HG03439 (cell line): ENCODE results near the gene SMIM14.
"Not testable (repeated sequence)": the region's sequence is repeated elsewhere in the genome, so short reads cannot be mapped to it uniquely, and the experiment has no call there.

Experiments used
- ATAC-seq: cut with Tn5 transposase; IDR thresholded peaks from one replicate; pipeline ENCODE4 v1.9.1; 2021; ENCODE audit warnings: mild to moderate bottlenecking, moderate library complexity; ENCODE audit not compliant: unreplicated experiment

SMIM14 gene

DNA sequence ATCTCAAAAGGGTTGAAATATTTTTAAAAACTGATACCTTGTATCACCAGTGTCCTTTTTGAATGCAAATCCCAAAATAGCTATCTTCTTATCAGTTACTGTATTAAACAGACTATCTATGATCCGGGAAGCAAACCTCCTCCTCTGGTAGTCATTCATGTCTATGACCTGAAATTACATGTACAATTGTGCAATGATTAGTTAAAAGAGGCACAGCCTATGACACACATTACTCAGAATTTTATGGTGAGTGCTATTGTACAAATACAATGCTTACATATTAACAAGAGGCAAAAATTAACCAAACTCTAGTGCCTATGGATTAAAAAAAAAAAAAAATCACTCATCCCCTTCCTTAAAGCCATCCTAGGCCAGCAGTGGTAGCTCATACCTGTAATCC, 133.1 kb downstream of the SMIM14 start:
- ATAC-seq: no peak

- no peak for ATAC-seq
These were observed 134.1 kb downstream of the SMIM14 start for GRCh38 chr4:39504538-39504937.

GRCh38 chr4:39502664-39503035, 136.0 kb downstream of the SMIM14 start:
- ATAC-seq: not testable (repeated sequence)

- no peak for ATAC-seq
These were observed 136.5 kb downstream of the SMIM14 start for GRCh38 chr4:39502019-39502663.

- ATAC-seq: no peak
These were observed 140.0 kb downstream of the SMIM14 start for GRCh38 chr4:39498727-39499020.

- ATAC-seq: no peak
These were observed 140.5 kb downstream of the SMIM14 start for GRCh38 chr4:39497909-39498726.
